Brain microvascular endothelial cell (primary cell): Measurements from ENCODE around the gene ARIH1.

ENCODE experiments used
- DNase-seq: peaks from one replicate; pipeline ENCODE4 v3.0.0-alpha.2; 2020
- H3K27ac ChIP-seq: fragments of 250-450 bp; sonication (Bioruptor Pico); 2 replicates; pipeline ENCODE4 v1.5.1; 2020; ENCODE audit warnings: mild to moderate bottlenecking, moderate library complexity
- H3K27me3 ChIP-seq: fragments of 250-450 bp; sonication (Bioruptor Pico); replicated peaks from 2 replicates; pipeline ENCODE4 v1.5.1; 2020; ENCODE audit warnings: mild to moderate bottlenecking
- H3K36me3 ChIP-seq: fragments of 250-450 bp; sonication (Bioruptor Pico); replicated peaks from 2 replicates; pipeline ENCODE4 v1.5.1; 2020; ENCODE audit warnings: mild to moderate bottlenecking
- H3K4me3 ChIP-seq: 2 replicates; pipeline ENCODE4 v1.5.1; 2011; ENCODE audit warnings: low read depth, mild to moderate bottlenecking, control low read depth, low read length, moderate library complexity
- in situ Hi-C: cut with HindIII; loops from 2 replicates; pipeline ENCODE4 v1.10.0; 2017; ENCODE audit warnings: low sequenced_read_pairs, low pct_ligation_motif_present
- TF ChIP-seq, protein P1 (sequence below): IDR thresholded peaks from 2 replicates; pipeline ENCODE4 v1.5.1; 2011; ENCODE audit warnings: low read depth, mild to moderate bottlenecking, moderate library complexity, low read length, control low read depth, inconsistent platforms; ENCODE audit errors: missing control alignments

ARIH1 gene

DNA sequence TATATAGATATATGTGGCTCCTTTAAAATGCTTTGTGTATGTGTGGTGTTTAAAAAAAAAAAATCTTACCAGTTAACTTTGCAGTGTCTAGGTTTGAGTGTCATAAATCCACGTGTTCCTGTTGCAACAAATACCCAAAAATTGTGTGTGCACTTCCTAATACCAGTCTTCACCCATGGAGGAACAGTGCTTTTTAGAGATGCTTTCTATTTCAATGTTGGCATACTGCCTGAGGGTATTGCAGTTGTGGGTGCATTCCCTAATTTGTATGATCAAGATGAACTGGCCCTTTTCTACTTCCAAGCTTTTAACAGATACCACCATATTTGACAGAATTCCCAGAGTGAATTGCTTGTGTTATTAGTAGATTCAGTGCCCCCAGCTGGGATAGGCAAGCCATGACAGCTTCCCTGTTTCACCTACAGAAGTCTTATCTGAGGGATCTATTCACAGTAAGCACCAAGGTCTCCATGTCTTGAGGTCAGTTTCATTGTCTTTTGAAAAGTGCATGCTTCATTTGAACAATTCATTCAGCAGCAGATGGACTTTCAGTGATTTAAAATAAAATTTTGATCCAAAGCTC, 111.4 kb downstream of the ARIH1 start:
- H3K36me3 ChIP-seq, result peaks cover 32% of the 10 kb centered on the region
- H3K27ac ChIP-seq, result no peak overlapping the region
- in situ Hi-C loops, result no loop called here
- TF ChIP-seq, protein P1, sequence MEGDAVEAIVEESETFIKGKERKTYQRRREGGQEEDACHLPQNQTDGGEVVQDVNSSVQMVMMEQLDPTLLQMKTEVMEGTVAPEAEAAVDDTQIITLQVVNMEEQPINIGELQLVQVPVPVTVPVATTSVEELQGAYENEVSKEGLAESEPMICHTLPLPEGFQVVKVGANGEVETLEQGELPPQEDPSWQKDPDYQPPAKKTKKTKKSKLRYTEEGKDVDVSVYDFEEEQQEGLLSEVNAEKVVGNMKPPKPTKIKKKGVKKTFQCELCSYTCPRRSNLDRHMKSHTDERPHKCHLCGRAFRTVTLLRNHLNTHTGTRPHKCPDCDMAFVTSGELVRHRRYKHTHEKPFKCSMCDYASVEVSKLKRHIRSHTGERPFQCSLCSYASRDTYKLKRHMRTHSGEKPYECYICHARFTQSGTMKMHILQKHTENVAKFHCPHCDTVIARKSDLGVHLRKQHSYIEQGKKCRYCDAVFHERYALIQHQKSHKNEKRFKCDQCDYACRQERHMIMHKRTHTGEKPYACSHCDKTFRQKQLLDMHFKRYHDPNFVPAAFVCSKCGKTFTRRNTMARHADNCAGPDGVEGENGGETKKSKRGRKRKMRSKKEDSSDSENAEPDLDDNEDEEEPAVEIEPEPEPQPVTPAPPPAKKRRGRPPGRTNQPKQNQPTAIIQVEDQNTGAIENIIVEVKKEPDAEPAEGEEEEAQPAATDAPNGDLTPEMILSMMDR, result peak; percentile 67
- no peaks in the 10 kb centered on the region for H3K27me3 ChIP-seq
- no peak overlapping the region for H3K4me3 ChIP-seq
- DNase-seq, result peak; percentile 22

DNA sequence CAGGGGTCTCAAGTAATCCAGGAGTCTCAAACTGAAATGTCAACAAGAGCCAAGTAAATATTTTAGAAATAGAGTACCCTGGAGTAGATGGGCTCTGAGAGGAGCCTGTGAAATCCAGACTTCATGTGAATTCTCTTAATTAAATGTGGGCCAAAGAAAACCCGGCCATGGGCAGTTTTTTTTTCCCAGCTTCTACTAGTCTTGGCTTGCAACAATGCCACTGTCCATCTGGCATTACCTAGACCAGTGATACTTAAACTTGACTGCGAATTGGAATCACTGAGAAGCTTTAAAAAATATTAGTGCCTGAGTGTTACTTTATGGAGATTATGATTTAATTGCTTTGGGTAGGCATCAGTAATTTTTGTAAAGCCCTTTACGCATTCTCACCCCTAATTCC, 114.0 kb downstream of the ARIH1 start:
- DNase-seq, result no peak
- Histone ChIP-seq H3K27ac (no peak overlapping the region), H3K4me3 (no peak overlapping the region), H3K36me3 (peaks cover 13% of the 10 kb centered on the region), H3K27me3 (no peaks in the 10 kb centered on the region)
- TF ChIP-seq, protein P1, result no peak
- in situ Hi-C loops, result no loop called here

DNA sequence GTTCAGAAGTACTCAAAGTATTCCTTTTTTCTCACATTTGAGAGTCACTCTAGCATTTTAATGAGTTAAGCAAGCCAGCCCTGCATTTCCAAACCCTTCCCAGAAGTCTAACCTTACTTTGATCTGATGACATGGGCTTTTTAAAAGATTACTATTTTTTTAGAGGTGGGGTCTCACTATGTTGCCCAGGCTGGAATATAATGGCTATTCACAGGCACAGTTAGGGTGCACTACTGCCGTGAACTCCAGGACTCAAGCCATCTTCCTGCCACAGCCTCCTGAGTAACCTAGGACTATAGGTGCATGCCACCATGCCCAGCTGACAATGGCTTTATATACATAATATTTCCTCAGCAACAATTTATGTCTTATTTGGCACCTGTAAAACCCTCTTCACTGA, 116.3 kb downstream of the ARIH1 start:
- in situ Hi-C loops, result no loop called here
- TF ChIP-seq, protein P1, result no peak
- DNase-seq, result no peak
- Histone ChIP-seq H3K4me3 (no peak overlapping the region), H3K36me3 (no peaks in the 10 kb centered on the region), H3K27ac (no peak overlapping the region), H3K27me3 (no peaks in the 10 kb centered on the region)

DNA sequence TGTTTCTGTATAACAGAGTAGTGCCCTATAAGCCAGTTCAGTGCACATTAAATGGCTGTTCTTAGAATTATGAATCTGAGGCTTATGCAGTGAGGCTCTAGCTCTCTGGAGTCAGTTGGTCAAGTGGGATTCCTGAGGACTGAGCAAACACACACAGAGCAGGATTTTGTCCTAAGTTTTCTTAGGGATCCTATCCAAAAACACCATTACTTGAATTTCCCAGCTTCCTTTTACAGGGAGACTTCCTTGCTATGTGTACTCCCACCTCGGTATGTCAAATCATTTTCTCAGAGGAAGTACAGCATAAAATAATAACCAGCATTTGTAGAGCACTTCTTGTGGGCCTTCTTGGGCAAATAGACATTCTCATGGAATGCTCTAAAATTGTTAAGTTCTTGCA, 117.2 kb downstream of the ARIH1 start:
- peak; percentile 12 for DNase-seq
- no peaks in the 10 kb centered on the region for H3K27me3 ChIP-seq
- TF ChIP-seq, protein P1, result no peak
- H3K27ac ChIP-seq, result no peak overlapping the region
- no peak overlapping the region for H3K4me3 ChIP-seq
- in situ Hi-C loops, result no loop called here
- H3K36me3 ChIP-seq, result no peaks in the 10 kb centered on the region

DNA sequence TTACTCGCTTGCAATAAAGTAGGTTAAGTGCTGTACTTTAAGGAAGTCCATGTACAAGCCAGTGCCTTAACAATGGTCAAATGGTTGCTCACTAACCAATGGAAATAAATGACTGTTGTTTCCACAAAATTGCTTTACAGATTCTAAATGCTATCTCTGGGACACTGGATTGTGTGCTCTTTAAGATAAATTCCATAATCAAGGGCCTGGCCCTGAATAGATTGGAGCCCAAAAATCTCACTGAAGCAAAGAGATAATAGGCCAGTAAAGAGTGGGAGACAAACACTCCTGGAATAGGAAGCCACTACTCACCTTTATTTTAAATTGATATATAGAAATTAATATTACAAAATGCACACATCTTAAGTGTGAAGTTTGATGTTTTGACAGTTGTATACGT, 118.0 kb downstream of the ARIH1 start:
- no peak for DNase-seq
- in situ Hi-C loops, result no loop called here
- no peak overlapping the region for H3K4me3 ChIP-seq
- TF ChIP-seq, protein P1, result no peak
- H3K27me3 ChIP-seq, result no peaks in the 10 kb centered on the region
- no peaks in the 10 kb centered on the region for H3K36me3 ChIP-seq
- no peak overlapping the region for H3K27ac ChIP-seq

DNA sequence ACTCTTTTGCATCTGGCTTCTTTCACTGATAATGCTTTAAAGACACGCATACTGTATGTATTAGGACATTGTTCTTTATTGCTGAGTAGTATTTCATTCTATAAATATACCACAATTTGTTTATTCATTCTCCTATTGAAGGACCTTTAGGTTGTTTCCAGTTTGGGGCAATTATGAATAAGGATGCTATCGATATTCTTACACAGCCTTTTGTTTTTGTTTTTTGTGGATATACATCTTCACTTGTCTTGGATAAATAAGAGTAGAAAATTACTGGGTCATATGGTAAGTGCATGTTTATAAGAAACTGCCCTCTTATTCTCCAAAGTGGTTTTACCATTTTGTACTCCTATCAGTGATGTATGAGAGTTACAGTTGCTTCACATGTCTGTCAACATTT, 118.5 kb downstream of the ARIH1 start:
- TF ChIP-seq, protein P1, result no peak
- in situ Hi-C loops, result no loop called here
- DNase-seq, result no peak
- H3K27me3 ChIP-seq, result no peaks in the 10 kb centered on the region
- no peak overlapping the region for H3K27ac ChIP-seq
- no peak overlapping the region for H3K4me3 ChIP-seq
- no peaks in the 10 kb centered on the region for H3K36me3 ChIP-seq
